Activated T-helper 2 cell treated with anti-CD3 and anti-CD28 coated beads, Interferon-gamma antibody, Interleukin-2, Interleukin-4, amounts not matched to agents 10 μg/mL and 5 μg/mL and 100 μg/mL, durations not matched to agents 14 hours and 24 hours and 36 hours (primary cell): ENCODE measurements around the gene BHLHE40. TPM values are rescaled to one million over a fixed set of nuclear protein-coding genes. Genes with fewer than 3 reads are reported as not detected.

Source experiments
- DNase-seq: peaks from one replicate; pipeline ENCODE4 v3.0.0; 2021; ENCODE audit warnings: low spot score
- H3K27ac Mint-ChIP-seq: one replicate; pipeline ENCODE4 v1.8.0; 2021; ENCODE audit warnings: mixed read lengths
- H3K27me3 Mint-ChIP-seq: one replicate; pipeline ENCODE4 v1.8.0; 2021; ENCODE audit warnings: low read depth, mixed read lengths
- H3K36me3 Mint-ChIP-seq: one replicate; pipeline ENCODE4 v1.8.0; 2021; ENCODE audit warnings: low read depth, mixed read lengths
- H3K4me1 Mint-ChIP-seq: one replicate; pipeline ENCODE4 v1.8.0; 2021; ENCODE audit warnings: low read depth, mixed read lengths
- H3K4me3 Mint-ChIP-seq: one replicate; pipeline ENCODE4 v1.8.0; 2021; ENCODE audit warnings: low read depth, mild to moderate bottlenecking, moderate library complexity, mixed read lengths
- H3K9me3 Mint-ChIP-seq: one replicate; pipeline ENCODE4 v1.8.0; 2021; ENCODE audit warnings: mixed read lengths
- intact Hi-C: fragments of 100-400 bp; cut with micrococcal nuclease; formaldehyde crosslinking; loops from one replicate; pipeline ENCODE4 v1.15.1; 2023
- total RNA-seq: library from RNA; stranded (reverse); gene quantifications from 2 replicates; pipeline ENCODE4 v1.2.3, GENCODE V29; 2022

The BHLHE40 gene
- total RNA-seq, 1 donor from 2014 or later: 425 TPM

DNA sequence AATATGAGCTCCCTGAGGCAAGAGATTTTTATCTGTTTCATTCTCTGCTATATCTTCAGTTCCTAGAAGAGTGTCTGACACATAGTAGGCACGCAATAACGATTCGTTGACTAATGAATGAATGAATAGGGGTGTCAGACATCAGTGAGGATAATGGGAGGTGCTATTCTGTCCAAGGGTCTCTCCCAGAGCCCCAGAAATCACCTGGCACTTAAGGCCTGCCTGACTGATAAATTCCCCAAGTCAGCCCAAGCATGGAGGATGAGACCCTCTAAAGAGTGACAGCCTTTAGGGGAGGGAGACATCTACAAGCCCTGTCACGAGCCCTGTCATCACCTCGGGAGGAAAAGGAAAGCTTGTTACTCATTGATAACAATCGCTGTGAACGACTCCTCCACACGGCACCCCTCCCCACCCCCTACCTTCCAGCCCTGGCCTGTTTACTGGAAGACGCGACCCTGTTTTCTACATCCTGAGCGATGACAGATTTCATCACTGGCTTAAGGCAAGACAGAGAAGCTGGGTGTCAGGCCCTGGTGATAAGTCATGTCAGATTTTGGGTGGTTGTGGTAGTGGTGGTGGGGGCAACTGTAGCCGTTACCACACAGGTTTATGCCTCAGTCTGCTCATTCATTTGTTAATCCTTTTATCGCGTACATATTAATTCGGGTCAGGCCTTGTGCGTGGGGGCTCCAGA is 23.1 kb downstream of the BHLHE40 start:
- H3K27ac Mint-ChIP-seq: peak overlapping the region; percentile 86
- H3K27me3 Mint-ChIP-seq: no peaks in the 10 kb centered on the region
- no peaks in the 10 kb centered on the region for H3K9me3 Mint-ChIP-seq
- DNase-seq: peak; percentile 65
- peak overlapping the region; percentile 14 for H3K4me3 Mint-ChIP-seq
- intact Hi-C loops: loop anchor here (1.0 kb wide), 4 partner anchors 8 to 24 kb away; no protein-coding TSS in a partner anchor
- peaks cover 55% of the 10 kb centered on the region for H3K4me1 Mint-ChIP-seq
- no peaks in the 10 kb centered on the region for H3K36me3 Mint-ChIP-seq

DNA sequence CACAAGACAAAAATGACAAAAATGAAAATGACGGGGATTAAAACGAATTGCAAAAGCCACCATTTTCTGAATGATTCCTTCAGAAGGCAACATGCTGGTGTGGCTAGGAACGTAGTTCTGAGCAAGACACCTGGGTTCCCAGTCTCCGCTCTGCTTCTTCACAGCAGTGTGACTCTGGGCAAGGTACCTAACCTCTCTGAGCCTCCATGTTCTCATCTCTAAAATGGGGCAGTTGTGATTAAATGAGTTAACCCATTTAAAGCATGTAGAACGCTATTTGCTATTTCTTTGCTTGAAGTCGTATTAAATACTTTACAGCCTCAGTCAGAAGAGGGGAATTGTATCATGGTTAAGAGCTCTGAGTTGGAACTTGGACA is 23.6 kb downstream of the BHLHE40 start:
- H3K27ac Mint-ChIP-seq: peak overlapping the region; percentile 86
- no peaks in the 10 kb centered on the region for H3K27me3 Mint-ChIP-seq
- peaks cover 58% of the 10 kb centered on the region for H3K4me1 Mint-ChIP-seq
- peak overlapping the region; percentile 11 for H3K4me3 Mint-ChIP-seq
- DNase-seq: no peak
- H3K9me3 Mint-ChIP-seq: no peaks in the 10 kb centered on the region
- no peaks in the 10 kb centered on the region for H3K36me3 Mint-ChIP-seq
- intact Hi-C loops: loop anchor here (1.0 kb wide), 4 partner anchors 9 to 25 kb away; no protein-coding TSS in a partner anchor

- DNase-seq: no peak
- peak overlapping the region; percentile 82 for H3K27ac Mint-ChIP-seq
- intact Hi-C loops: no loop called here
- H3K4me3 Mint-ChIP-seq: no peak overlapping the region
- H3K4me1 Mint-ChIP-seq: peaks cover 58% of the 10 kb centered on the region
- H3K27me3 Mint-ChIP-seq: no peaks in the 10 kb centered on the region
- H3K9me3 Mint-ChIP-seq: no peaks in the 10 kb centered on the region
- H3K36me3 Mint-ChIP-seq: no peaks in the 10 kb centered on the region
Observed at GRCh38 chr3:5004319-5005152, 25.3 kb downstream of the BHLHE40 start.

- intact Hi-C loops: no loop called here
- H3K36me3 Mint-ChIP-seq: no peaks in the 10 kb centered on the region
- DNase-seq: no peak
- no peak overlapping the region for H3K4me3 Mint-ChIP-seq
- no peaks in the 10 kb centered on the region for H3K27me3 Mint-ChIP-seq
- H3K4me1 Mint-ChIP-seq: peaks cover 51% of the 10 kb centered on the region
- H3K9me3 Mint-ChIP-seq: no peaks in the 10 kb centered on the region
- H3K27ac Mint-ChIP-seq: peak overlapping the region; percentile 82
Observed at GRCh38 chr3:5005367-5005766, 26.1 kb downstream of the BHLHE40 start.

DNA sequence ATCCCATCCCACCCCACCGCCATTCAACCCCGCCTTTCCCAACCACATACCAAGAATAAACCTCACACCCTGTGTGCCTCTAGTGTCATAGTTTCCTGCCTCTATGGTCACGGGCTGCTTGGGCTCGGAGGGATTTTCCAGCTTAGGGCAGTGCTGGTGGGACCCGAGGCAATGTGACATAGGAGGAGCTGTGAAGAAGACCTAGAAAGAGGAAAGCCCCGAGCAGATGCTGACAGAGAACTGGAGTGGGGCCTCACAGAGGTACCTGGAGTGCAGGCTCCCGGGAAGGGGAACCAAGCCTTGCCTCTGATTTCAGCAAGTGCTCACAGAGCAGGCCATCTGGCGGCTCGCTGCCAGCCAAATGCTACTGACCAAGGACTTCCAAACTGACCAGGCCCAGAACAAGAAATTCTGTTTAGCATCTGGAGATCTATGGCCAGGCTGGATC is 27.5 kb downstream of the BHLHE40 start:
- Mint-ChIP-seq H3K4me1 (peaks cover 48% of the 10 kb centered on the region), H3K36me3 (no peaks in the 10 kb centered on the region)
- intact Hi-C loops: loop anchor here (1.0 kb wide), 4 partner anchors 12 to 26 kb away; no protein-coding TSS in a partner anchor

DNA sequence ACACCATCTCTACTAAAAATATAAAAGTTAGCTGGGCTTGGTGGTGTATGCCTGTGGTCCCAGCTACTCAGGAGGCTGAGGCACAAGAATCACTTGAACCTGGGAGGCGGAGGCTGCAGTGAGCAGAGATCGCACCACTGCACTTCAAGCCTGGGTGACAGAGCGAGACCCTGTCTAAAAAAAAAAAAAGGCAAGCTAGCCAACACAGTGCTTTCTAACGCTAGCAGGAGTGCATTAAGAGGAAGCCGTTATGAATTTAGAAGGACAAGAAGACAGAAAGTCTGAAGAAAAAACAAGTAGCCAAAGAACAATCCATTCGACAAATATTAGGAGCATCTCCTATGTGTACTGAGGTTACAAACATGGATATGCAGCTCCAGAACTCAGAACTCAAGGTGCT is 28.6 kb downstream of the BHLHE40 start:
- no peak overlapping the region for H3K4me3 Mint-ChIP-seq
- intact Hi-C loops: loop anchor here (1.0 kb wide), 1 partner anchor 14 kb away; no protein-coding TSS in a partner anchor

More for the DNA sequence above, 27.5 kb downstream of the BHLHE40 start:
- no peaks in the 10 kb centered on the region for H3K9me3 Mint-ChIP-seq
- peak; percentile 72 for DNase-seq
- H3K4me3 Mint-ChIP-seq: peak overlapping the region; percentile 37
- peak overlapping the region; percentile 76 for H3K27ac Mint-ChIP-seq
- H3K27me3 Mint-ChIP-seq: no peaks in the 10 kb centered on the region

GRCh38 chr3:5009506-5010109 is 30.4 kb downstream of the BHLHE40 start:
- H3K9me3 Mint-ChIP-seq: no peaks in the 10 kb centered on the region
- H3K27ac Mint-ChIP-seq: no peak overlapping the region
- H3K4me3 Mint-ChIP-seq: no peak overlapping the region
- H3K4me1 Mint-ChIP-seq: peaks cover 57% of the 10 kb centered on the region
- H3K36me3 Mint-ChIP-seq: no peaks in the 10 kb centered on the region
- DNase-seq: no peak
- no peaks in the 10 kb centered on the region for H3K27me3 Mint-ChIP-seq
- intact Hi-C loops: no loop called here

More for the DNA sequence above, 28.6 kb downstream of the BHLHE40 start:
- H3K9me3 Mint-ChIP-seq: no peaks in the 10 kb centered on the region
- H3K27ac Mint-ChIP-seq: no peak overlapping the region
- H3K4me1 Mint-ChIP-seq: peaks cover 45% of the 10 kb centered on the region
- no peaks in the 10 kb centered on the region for H3K36me3 Mint-ChIP-seq
- DNase-seq: no peak
- H3K27me3 Mint-ChIP-seq: no peaks in the 10 kb centered on the region

DNA sequence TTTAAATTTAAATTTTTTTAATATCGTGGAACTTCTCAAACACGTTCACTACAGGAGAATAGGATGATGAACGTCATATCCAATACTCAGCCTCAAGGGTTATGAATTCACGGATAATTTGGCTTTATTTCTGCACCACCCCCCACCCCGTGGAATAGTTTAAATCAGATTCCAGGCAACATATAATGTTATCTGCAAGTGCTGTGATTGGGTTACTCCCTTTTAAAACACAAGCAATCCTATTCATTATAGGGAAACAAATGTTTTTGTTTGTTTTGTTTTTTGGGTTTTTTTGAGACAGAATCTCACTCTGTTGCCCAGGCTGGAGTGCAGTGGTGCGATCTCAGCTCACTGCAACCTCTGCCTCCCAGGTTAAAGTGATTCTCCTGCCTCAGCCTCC is 30.9 kb downstream of the BHLHE40 start:
- H3K9me3 Mint-ChIP-seq: no peaks in the 10 kb centered on the region
- H3K27me3 Mint-ChIP-seq: no peaks in the 10 kb centered on the region
- H3K36me3 Mint-ChIP-seq: no peaks in the 10 kb centered on the region
- H3K4me1 Mint-ChIP-seq: peaks cover 58% of the 10 kb centered on the region
- no peak overlapping the region for H3K27ac Mint-ChIP-seq
- DNase-seq: no peak
- H3K4me3 Mint-ChIP-seq: no peak overlapping the region
- intact Hi-C loops: no loop called here

DNA sequence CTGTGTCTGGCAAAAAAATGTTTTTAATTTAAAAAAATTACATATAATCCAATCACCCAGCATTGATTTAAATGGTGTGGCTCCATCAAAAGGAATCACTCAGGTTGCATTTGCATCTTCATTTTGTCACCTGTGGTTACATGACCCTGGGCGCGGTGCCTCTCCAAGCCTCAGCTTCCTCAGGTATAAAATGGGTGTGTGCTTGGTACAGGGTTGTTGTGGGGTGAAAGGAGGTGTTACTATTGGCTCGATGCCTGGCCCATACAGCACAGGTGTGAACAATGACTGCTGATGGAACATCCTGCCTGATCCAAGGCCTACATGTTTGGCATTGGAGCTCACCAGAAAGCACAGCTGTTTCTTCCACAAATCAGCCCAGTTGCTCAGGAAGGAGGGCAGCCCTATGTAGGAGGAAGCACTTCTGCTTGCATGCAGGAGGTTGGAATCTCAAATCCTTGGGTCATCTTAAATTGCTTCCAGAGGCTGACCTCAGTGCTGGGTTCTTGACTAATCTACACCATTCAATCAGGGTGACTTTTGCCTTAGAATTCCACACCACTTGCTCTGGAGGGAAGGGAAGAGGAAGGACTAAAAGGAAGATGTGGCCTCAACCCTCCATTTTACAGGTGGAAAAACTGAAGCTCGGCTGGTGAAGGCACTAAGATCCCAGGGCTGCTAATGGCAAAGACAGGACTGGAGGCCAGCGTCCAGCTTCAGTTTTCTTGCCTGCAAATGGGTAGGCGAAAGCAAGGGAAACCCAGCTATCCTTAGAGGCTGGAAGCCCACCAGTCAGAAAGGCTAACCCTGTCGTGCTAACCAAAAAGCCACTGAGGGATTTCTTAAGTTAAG is 31.7 kb downstream of the BHLHE40 start:
- Mint-ChIP-seq H3K27me3 (no peaks in the 10 kb centered on the region), H3K9me3 (no peaks in the 10 kb centered on the region), H3K4me1 (peaks cover 56% of the 10 kb centered on the region), H3K4me3 (no peak overlapping the region), H3K36me3 (no peaks in the 10 kb centered on the region), H3K27ac (no peak overlapping the region)
- no peak for DNase-seq
- intact Hi-C loops: no loop called here

GRCh38 chr3:5011555-5012256 is 32.5 kb downstream of the BHLHE40 start:
- no peak for DNase-seq
- Mint-ChIP-seq H3K27me3 (no peaks in the 10 kb centered on the region), H3K9me3 (no peaks in the 10 kb centered on the region), H3K36me3 (no peaks in the 10 kb centered on the region), H3K27ac (peak overlapping the region; percentile 13), H3K4me1 (peaks cover 61% of the 10 kb centered on the region), H3K4me3 (no peak overlapping the region)
- intact Hi-C loops: no loop called here

GRCh38 chr3:5012367-5012766 is 33.1 kb downstream of the BHLHE40 start:
- H3K36me3 Mint-ChIP-seq: no peaks in the 10 kb centered on the region
- H3K4me3 Mint-ChIP-seq: peak overlapping the region; percentile 1
- no peaks in the 10 kb centered on the region for H3K27me3 Mint-ChIP-seq
- H3K4me1 Mint-ChIP-seq: peaks cover 59% of the 10 kb centered on the region
- no peaks in the 10 kb centered on the region for H3K9me3 Mint-ChIP-seq
- no peak for DNase-seq
- intact Hi-C loops: no loop called here
- H3K27ac Mint-ChIP-seq: peak overlapping the region; percentile 13
